Gastroesophageal sphincter (tissue), 4 donors: ENCODE data around the gene CXCL17. TPM values are rescaled to one million over a fixed set of nuclear protein-coding genes. Genes with fewer than 3 reads are reported as not detected.
"Not testable (repeated sequence)": the region's sequence is repeated elsewhere in the genome, so short reads cannot be mapped to it uniquely, and the experiment has no call there.

Experiments
- ATAC-seq: fragments of 150-250 bp; one replicate; pipeline ENCODE4 v1.9.1; 2016; ENCODE audit warnings: mild to moderate bottlenecking, moderate library complexity
- H3K27ac ChIP-seq, 4 donors: fragments of 200-600 bp; sonication (generic) in 3 of 4; 1 replicate in 3 of 4; 2 replicates in 1 of 4; pipeline ENCODE4 v1.5.1; 2016 to 2019
- H3K27me3 ChIP-seq: fragments of 200-600 bp; sonication (generic); one replicate; pipeline ENCODE4 v1.5.1; 2019
- H3K36me3 ChIP-seq, 2 donors: fragments of 200-600 bp; sonication (generic); one replicate each; pipeline ENCODE4 v1.5.1; 2019; ENCODE audit warnings: control low read depth in 1 of 2
- H3K4me1 ChIP-seq, 3 donors: fragments of 200-600 bp; sonication (generic); 1 replicate in 2 of 3; 2 replicates in 1 of 3; pipeline ENCODE4 v1.5.1; 2016 to 2019; ENCODE audit warnings: control low read depth in 2 of 3
- H3K4me3 ChIP-seq, 2 donors: fragments of 200-600 bp; sonication (generic); one replicate each; pipeline ENCODE4 v1.5.1; 2019; ENCODE audit warnings: mild to moderate bottlenecking in 1 of 2, moderate library complexity in 1 of 2
- H3K9me3 ChIP-seq, 3 donors: fragments of 200-600 bp; sonication (generic); one replicate each; pipeline ENCODE4 v1.5.1; 2017 to 2019; ENCODE audit warnings: control low read depth in 2 of 3
- EP300 ChIP-seq: sonication (generic); formaldehyde crosslinking; IDR thresholded peaks from one replicate; pipeline ENCODE4 v1.6.1; 2017; ENCODE audit warnings: antibody characterized with exemption, mild to moderate bottlenecking
- POLR2A ChIP-seq, 2 donors: fragments of 450-650 bp; IDR thresholded peaks; one replicate each; pipeline ENCODE4 v1.6.1; 2017; ENCODE audit warnings: antibody characterized with exemption in 2 of 2, mild to moderate bottlenecking in 2 of 2, moderate library complexity in 1 of 2
- POLR2AphosphoS5 ChIP-seq: sonication (generic); formaldehyde crosslinking; IDR thresholded peaks from one replicate; pipeline ENCODE4 v1.6.1; 2017; ENCODE audit warnings: antibody characterized with exemption
- WGBS, 2 donors: methylation state at CpG; one replicate each; pipeline ENCODE4 v1.1.5; 2018; ENCODE audit warnings: low coverage in 1 of 2; 5-methylcytosine and 5-hydroxymethylcytosine counted together
- total RNA-seq, 4 donors: library from RNA; depleted of rRNA; stranded (reverse); fragments of >200 nt; gene quantifications; one replicate each; pipeline ENCODE4 v1.1.0, GENCODE V29; 2016
- TF ChIP-seq, protein P1 (sequence below), 4 experiments: fragments of 200-600 bp in 2 of 4; fragments of 450-650 bp in 2 of 4; sonication (generic) in 1 of 4; IDR thresholded peaks; one replicate each; pipeline ENCODE4 v1.5.1; 2017 to 2019; ENCODE audit warnings: antibody characterized with exemption in 4 of 4, mild to moderate bottlenecking in 2 of 4, moderate library complexity in 2 of 4

CXCL17 gene
- total RNA-seq, 4 donors from 2014 or later = 6.5 TPM; not detected in 3

DNA sequence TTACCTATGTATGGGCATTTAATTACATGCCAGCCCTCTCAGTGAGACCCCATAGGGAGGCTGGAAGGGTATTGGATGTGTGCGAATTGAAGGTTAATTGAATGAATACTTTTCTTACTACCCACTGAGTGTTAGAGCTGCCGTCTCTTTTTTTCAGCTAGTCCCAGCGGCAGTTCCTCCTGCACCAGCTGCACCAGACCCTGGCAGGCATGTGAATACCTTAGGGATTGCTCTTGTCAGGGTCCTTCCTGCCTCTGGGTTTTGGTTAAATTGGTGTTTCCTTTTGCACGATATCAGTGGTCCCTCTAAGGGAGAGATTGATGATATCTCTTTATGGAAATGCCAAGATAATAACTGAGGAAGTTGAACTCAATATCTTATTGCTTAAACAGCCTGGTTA lies 9.8 kb upstream of the CXCL17 start:
- whole genome bisulfite sequencing, 2 donors = 51 to 62% methylated on average over 3 to 4 of the region's 4 CpGs
- TF ChIP-seq, protein P1, sequence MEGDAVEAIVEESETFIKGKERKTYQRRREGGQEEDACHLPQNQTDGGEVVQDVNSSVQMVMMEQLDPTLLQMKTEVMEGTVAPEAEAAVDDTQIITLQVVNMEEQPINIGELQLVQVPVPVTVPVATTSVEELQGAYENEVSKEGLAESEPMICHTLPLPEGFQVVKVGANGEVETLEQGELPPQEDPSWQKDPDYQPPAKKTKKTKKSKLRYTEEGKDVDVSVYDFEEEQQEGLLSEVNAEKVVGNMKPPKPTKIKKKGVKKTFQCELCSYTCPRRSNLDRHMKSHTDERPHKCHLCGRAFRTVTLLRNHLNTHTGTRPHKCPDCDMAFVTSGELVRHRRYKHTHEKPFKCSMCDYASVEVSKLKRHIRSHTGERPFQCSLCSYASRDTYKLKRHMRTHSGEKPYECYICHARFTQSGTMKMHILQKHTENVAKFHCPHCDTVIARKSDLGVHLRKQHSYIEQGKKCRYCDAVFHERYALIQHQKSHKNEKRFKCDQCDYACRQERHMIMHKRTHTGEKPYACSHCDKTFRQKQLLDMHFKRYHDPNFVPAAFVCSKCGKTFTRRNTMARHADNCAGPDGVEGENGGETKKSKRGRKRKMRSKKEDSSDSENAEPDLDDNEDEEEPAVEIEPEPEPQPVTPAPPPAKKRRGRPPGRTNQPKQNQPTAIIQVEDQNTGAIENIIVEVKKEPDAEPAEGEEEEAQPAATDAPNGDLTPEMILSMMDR (IDR thresholded peaks at IDR 0.05) = no peak
- TF ChIP-seq POLR2AphosphoS5 (no peak), EP300 (no peak), POLR2A (IDR thresholded peaks at IDR 0.05) (no peak)
- H3K27ac ChIP-seq = no peak overlapping the region
- H3K4me1 ChIP-seq = no peaks in the 10 kb centered on the region
- no peaks in the 10 kb centered on the region for H3K27me3 ChIP-seq
- no peak overlapping the region for H3K4me3 ChIP-seq
- no peak for ATAC-seq
- H3K9me3 ChIP-seq = no peaks in the 10 kb centered on the region
- H3K36me3 ChIP-seq = no peaks in the 10 kb centered on the region

DNA sequence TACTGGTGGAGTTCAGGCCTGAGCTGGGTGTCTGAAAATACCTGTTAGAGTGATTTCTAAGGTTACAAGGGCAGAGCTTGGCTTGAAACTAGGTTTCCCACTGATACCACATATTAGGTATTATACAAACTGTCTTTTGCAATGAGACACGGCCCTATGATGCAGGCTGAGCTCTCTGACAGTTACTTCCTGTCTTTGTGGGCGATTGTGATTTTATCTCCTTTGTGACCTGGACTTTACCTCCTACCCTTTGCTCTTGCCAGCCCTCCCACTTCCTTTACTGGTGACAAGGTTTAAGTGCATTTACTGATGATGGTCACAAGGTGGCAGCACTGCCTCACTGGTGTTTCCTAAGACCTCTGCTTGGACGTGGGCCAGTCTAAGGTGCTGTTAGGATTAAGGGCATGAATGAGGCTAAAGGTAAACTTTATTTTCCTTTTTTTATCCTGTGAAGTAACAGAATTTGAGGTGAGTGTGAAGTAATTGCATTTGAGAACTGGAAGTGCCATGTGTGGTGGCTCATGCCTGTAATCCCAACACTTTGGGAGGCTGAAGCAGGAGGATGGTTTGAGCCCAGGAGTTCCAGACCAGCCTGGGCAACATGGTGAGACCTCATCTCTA lies 7.7 kb upstream of the CXCL17 start:
- Histone ChIP-seq H3K4me1 (no peaks in the 10 kb centered on the region), H3K9me3 (no peaks in the 10 kb centered on the region), H3K36me3 (no peaks in the 10 kb centered on the region), H3K4me3 (no peak overlapping the region), H3K27me3 (no peaks in the 10 kb centered on the region), H3K27ac (peak overlapping the region in 1 of 4 donors; percentile 7)
- 0% methylated on average over 2 to 3 of the region's 3 CpGs for WGBS, 2 donors
- peak; percentile 56 for TF ChIP-seq POLR2AphosphoS5
- no peak for TF ChIP-seq POLR2A (IDR thresholded peaks at IDR 0.05)
- TF ChIP-seq, protein P1 (IDR thresholded peaks at IDR 0.05) = peak; percentile 60 to 85 (median 78)
- peak; percentile 78 for ATAC-seq

- H3K4me1 ChIP-seq, H3K9me3 ChIP-seq, H3K27ac ChIP-seq, H3K27me3 ChIP-seq, H3K36me3 ChIP-seq, H3K4me3 ChIP-seq, ATAC-seq: not testable (repeated sequence)
- 64 to 75% methylated on average over 5 of the region's 5 CpGs for WGBS, 2 donors
Observed at GRCh38 chr19:42448306-42448705, 5.6 kb upstream of the CXCL17 start.

- H3K27me3 ChIP-seq = no peaks in the 10 kb centered on the region
- ATAC-seq = no peak
- WGBS, 2 donors = 87% methylated on average over 7 of the region's 7 CpGs; no CpG with 5 or more reads in 1 of the 2 donors
- no peak overlapping the region for H3K4me3 ChIP-seq
- H3K27ac ChIP-seq = no peak overlapping the region
- H3K4me1 ChIP-seq = peaks cover 0 to under 1% (median 0%) of the 10 kb centered on the region in 3 donors
- H3K9me3 ChIP-seq = no peaks in the 10 kb centered on the region
- no peaks in the 10 kb centered on the region for H3K36me3 ChIP-seq
- TF ChIP-seq, protein P1 (IDR thresholded peaks at IDR 0.05) = no peak
- TF ChIP-seq POLR2A (IDR thresholded peaks at IDR 0.05) = no peak
- no peak for TF ChIP-seq POLR2AphosphoS5
- no peak for TF ChIP-seq EP300
Observed at GRCh38 chr19:42445948-42446347, 3.2 kb upstream of the CXCL17 start.

DNA sequence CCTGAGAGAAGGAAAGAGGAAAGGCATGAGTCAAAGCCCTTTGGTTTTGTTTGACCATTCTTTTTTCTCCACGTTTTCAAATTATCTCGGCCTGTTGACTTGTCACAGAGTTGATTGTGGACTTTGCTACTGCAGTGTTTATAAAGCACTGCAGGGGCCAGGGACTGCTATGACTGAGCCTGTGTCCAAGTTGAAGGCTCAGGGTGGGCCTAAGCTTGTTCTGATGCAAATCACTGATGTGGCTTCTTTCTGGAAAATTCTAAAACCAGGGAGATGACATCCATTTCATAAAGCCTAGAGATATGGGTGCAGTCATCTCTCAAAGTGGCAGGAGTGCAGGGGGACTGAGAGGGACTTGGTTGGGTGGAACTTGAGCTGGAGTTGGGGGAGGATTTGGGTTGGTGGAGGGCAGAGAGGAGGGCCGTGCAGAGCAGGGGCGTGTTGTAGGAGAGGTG lies 1.2 kb upstream of the CXCL17 start:
- peaks cover 0 to 10% (median 0%) of the 10 kb centered on the region in 3 donors for H3K4me1 ChIP-seq
- H3K4me3 ChIP-seq = no peak overlapping the region
- ATAC-seq = no peak
- no peaks in the 10 kb centered on the region for H3K27me3 ChIP-seq
- TF ChIP-seq EP300 = no peak
- TF ChIP-seq POLR2AphosphoS5 = no peak
- TF ChIP-seq, protein P1 (IDR thresholded peaks at IDR 0.05) = no peak
- TF ChIP-seq POLR2A (IDR thresholded peaks at IDR 0.05) = no peak
- WGBS, 2 donors = 61 to 76% methylated on average over 4 of the region's 4 CpGs
- no peaks in the 10 kb centered on the region for H3K36me3 ChIP-seq
- no peak overlapping the region for H3K27ac ChIP-seq
- H3K9me3 ChIP-seq = no peaks in the 10 kb centered on the region
